Activated CD4-positive, alpha-beta T cell treated with anti-CD3 and anti-CD28 coated beads, Interleukin-2, amount 50 U/mL, for 24 hours (primary cell): ENCODE measurements around the gene EGFL7.

ENCODE experiments used
- DNase-seq, 2 donors: peaks; one replicate each; pipeline ENCODE4 v3.0.0-alpha.2; 2020; ENCODE audit warnings: low read depth in 1 of 2, low spot score in 1 of 2

The EGFL7 gene

GRCh38 chr9:136658849-136659535 is 3.7 kb upstream of the EGFL7 start:
- no peak for DNase-seq

GRCh38 chr9:136659861-136660784 is 2.6 kb upstream of the EGFL7 start:
- DNase-seq, result no peak

GRCh38 chr9:136660971-136661550 is 1.7 kb upstream of the EGFL7 start:
- no peak for DNase-seq

- DNase-seq, result no peak
These were observed 933 bp upstream of the EGFL7 start for GRCh38 chr9:136661641-136662325.

DNA sequence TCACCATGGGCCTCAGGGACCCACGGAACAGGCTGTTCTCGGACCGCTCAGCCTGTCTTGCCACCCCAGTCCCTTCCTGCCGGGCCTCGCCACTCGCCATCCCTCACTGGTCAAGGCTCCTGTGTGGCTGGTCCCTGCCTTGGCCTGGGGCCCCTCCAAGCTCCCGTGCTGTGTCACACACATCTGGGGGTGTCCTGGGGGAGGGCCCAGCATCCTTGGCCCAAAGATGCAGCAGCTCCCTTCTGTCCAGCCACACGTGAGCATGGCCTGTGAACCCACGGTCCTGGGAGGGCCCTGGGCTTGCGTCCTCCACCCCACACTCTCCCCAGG is 425 bp upstream of the EGFL7 start:
- DNase-seq, result no peak

DNA sequence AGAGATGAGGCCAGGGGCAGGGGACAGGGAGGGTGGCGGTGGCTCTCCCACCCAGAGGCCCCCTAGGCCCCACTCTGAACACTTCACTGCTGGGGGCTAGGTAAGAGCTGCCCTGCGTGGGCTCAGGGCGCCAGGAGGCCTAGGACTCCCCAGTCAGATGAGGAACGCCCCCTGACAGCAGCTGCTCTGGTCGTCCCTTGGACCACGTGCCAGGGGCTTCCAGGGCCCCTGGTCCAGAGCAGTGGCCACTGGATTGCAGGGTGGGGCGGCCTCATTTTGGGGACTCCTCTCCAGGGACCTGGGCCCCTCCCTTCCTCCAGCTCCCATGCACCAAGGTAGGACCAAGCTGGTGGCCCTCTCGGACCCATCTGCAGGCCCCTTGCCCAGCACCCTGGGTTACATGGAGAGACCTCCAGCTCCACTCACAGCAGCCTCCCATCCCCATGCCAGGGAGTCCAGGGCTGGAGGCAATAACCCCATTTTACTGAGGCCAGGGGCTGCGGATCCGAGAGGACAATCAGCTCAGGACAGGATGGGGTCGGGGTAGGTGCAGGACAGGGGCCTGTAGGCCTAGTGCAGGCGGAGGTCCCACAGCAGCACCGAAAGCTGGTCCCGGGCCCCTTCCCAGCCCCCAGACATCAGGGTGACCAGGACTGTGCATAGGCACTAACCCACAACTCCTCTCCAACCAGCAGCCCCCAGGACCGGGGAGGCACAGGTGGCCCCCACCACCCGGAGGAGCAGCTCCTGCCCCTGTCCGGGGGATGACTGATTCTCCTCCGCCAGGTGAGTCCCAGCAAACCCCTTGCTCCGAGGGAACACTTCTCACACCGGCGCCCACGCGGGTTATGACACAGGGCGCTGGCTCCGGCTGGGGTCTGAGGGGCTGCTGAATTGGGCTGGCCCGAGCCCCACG is 1.5 kb downstream of the EGFL7 start:
- DNase-seq, result no peak

GRCh38 chr9:136665111-136665703 is 2.5 kb downstream of the EGFL7 start:
- no peak for DNase-seq

DNA sequence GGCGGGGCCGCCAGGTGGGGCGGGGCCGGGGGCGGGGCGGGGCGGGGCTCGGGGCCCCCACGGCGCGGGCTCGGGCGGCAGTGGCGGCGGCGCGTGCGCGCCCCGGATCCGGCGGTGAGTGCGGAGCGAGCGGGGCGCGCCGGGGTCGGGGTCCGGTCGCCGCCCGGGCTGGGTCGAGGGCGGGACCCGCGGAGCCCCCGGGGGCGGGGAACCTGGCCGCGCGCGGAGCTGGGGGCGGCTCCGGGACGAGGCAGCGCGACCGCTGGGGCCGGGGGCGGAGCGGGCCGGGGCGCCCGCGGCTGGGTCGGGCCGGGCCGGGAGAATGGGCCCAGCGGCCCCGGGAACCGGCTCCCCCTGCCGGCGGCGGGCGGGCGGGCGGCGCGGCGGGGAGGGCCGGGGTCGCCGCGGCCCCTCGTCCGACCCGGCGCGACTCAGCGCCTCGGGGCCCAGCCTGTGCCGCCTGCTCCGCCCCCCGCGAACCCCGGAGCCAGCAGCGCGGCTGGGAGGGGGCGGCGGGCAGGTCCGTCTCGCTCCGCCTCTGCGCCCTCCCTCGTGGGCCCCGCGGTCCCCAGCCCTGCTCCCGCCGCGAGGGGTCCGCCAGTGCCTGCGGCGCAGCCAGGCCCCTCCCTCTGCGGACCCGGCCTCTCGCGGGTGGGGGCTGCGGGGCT is 3.1 kb downstream of the EGFL7 start:
- no peak for DNase-seq

DNA sequence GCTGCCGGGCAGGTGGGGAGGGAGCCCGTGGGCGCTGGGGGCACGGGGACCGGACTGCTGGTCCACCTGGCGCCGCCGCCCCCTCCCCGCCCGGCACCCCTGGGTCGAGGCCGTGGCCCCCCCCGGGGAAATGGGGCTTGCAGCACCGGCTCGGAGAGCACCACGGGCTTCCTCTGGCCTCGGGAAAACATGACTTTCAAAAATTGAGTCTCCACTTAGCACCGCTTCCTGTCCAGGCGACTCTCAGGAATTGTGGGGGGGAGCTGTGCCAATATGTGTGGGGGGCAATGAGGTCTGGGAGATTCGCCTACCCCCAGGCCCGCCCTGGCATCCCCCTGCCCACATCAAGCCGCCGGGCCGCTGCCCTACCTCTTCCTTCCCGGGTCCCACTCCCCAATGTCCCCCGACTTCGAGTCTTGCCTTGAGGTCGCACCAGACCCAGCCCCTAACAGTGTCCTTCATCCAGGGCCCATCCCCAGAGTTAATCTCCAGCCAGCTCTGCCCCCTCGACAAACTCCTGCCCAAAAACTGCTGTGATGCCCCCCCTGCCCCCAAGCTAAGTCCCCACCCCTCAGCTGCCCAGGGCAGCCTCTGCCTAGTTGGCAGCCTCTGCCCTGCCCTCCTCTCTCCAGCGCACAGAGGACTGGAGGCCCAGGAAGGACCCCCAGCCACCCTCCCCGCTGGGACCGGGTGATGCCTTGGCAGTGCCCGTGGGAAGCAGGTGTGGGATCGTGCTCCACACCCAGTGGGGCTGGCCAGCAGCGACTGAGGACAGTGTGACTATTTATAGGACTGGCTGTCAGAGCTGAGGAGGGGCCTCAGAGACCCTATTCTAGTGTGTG is 3.9 kb downstream of the EGFL7 start:
- DNase-seq, result no peak

DNA sequence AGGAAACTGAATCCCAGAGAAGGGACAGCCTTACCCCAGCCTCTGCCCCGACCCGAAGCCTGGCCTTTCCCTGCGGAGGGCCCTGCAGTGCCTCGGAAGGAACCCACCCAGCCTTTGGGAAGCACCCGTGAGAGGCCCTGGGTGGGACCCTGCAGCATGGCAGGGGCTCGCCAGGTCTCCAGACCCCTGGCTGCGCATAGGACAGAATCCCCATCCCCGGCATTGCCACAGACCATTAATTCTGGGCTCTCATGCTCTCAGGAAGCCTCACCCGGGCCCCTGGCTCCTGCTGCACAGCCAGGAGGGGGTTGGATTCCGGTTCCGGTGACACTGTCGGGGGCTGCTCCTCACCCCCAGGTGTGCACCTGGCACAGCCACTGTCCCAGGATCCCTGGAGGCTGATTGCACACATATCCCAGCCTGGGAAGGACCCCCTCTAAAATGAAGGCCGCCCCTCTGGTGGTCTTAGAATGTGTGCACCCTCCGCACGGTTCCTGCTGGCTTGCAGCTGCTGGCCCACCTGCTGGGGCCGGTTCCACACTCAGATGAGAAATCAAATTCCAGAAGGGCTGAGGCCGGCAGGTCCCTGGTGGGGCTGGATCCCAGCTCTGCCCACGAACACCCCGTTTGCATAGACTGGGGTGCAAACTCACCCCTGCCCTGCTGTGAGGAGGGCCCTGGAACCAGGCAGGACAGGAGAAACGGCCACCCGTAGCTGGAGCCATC is 4.7 kb downstream of the EGFL7 start:
- DNase-seq, result no peak

DNA sequence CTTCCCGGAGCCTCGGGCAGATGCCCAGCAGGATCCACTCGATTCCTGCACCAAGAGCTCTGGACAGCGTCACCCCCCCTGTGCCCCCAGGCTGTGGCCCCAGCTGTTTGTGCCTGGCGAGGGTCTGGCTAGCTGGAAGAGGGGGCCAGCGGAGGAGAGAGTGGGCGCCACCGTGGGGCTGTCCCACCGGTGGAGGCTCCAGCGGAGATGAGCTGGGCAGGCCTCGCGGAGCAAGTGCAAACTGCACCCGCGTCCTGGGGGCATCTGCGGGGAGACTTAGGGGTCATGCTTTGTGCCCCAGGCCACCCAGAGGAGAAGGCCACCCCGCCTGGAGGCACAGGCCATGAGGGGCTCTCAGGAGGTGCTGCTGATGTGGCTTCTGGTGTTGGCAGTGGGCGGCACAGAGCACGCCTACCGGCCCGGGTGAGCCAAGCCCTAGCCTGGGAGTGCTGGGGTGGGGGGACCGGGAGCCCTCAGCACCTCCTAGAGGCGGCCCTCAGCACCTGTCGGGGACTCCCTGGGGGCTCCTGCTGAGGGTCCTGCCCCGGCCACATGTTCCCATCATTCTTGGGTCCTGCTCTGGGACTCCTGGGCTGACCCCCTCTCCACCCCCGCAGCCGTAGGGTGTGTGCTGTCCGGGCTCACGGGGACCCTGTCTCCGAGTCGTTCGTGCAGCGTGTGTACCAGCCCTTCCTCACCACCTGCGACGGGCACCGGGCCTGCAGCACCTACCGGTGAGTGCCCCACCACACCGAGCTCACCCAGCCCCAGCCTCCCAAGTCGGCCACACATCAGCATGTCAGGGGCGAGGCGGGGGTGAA is 5.4 kb downstream of the EGFL7 start:
- DNase-seq, result no peak

- no peak for DNase-seq
These were observed 6.5 kb downstream of the EGFL7 start for GRCh38 chr9:136668983-136669790.

DNA sequence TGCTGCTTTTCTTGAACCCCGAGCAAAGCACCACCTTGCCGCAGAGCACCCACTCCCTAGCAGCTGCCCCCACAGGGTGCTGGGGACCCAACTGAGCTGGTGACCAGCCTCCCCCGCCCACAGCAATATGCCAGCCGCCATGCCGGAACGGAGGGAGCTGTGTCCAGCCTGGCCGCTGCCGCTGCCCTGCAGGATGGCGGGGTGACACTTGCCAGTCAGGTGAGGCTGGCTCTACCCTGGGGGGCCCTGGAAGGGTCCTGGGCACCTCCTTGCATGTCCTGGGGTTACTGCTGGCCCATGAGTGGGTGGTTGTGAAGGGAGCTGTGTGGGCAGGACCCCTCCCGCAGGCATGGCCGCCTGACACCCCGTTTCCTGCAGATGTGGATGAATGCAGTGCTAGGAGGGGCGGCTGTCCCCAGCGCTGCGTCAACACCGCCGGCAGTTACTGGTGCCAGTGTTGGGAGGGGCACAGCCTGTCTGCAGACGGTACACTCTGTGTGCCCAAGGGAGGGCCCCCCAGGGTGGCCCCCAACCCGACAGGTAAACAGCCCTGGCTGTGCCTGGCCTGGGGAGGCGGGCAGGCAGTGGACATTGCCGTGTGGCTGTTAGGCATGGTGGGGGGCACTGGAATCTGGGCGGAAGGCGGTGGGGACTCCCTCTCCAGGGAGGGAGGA is 7.2 kb downstream of the EGFL7 start:
- no peak for DNase-seq

- DNase-seq, result no peak
These were observed 8.0 kb downstream of the EGFL7 start for GRCh38 chr9:136670576-136671253.

- DNase-seq, result no peak
These were observed 8.5 kb downstream of the EGFL7 start for GRCh38 chr9:136671254-136671614.
